HepG2 (cell line): ENCODE results near the gene ACTR1A. TPM values are rescaled to one million over a fixed set of nuclear protein-coding genes. Genes with fewer than 3 reads are reported as not detected.

ENCODE experiments used
- ATAC-seq: fragments of 200-7000 bp; cut with Tn5 transposase; 3 replicates; pipeline ENCODE4 v1.9.1; 2020; ENCODE audit warnings: mild to moderate bottlenecking, moderate library complexity
- BruUV-seq: library from RNA; stranded (reverse); fragments of 400-500 nt; replicated peaks from 2 replicates; lab custom pipeline; 2021; lab: Mats Ljungman, UMichigan
- CTCF ChIA-PET: fragments of 300-600 bp; formaldehyde crosslinking; extraction: SDS; loops from one replicate; lab custom pipeline; 2021; ENCODE audit warnings: low total read pairs, inconsistent platforms, low intra/inter-chr PET ratio; lab: Yijun Ruan, JAX
- POLR2A ChIA-PET: fragments of 350-600 bp; sonication (Branson Sonifier 250); formaldehyde crosslinking; loops from one replicate; lab custom pipeline; 2020; ENCODE audit warnings: antibody characterized with exemption, inconsistent platforms; lab: Yijun Ruan, JAX
- DNase-seq: peaks from one replicate; pipeline ENCODE4 v3.0.0-alpha.2; 2015; ENCODE audit warnings: low spot score
- FAIRE-seq: peaks from 3 replicates; lab custom pipeline; 2011; peaks lifted over from hg19 to GRCh38; lab: Jason Lieb, UNC
- H2AFZ ChIP-seq: one replicate; pipeline ENCODE4 v1.6.1; 2011; ENCODE audit warnings: low read length, inconsistent platforms
- H3K27ac ChIP-seq: fragments of 300-600 bp; 3 replicates; pipeline ENCODE4 v1.8.0; 2011; ENCODE audit warnings: mixed run types, mild to moderate bottlenecking, mixed read lengths, low read length, inconsistent platforms; ENCODE audit not compliant: insufficient read depth; ENCODE audit errors: extremely low read length
- H3K27me3 ChIP-seq, 2 experiments: fragments of 200-600 bp in 1 of 2; 2 replicates in 1 of 2; 3 replicates in 1 of 2; pipeline versions ENCODE4 v1.6.0 to v1.8.0; 2011; ENCODE audit warnings: low read length in 2 of 2, mild to moderate bottlenecking in 2 of 2, moderate library complexity in 2 of 2, inconsistent platforms in 1 of 2; ENCODE audit not compliant: insufficient read depth in 2 of 2, control insufficient read depth in 1 of 2
- H3K36me3 ChIP-seq, 2 experiments: fragments of 200-600 bp in 1 of 2; replicated peaks in 1 of 2; 2 replicates in 1 of 2; 3 replicates in 1 of 2; pipeline versions ENCODE4 v1.5.1 to v1.8.0; 2011; ENCODE audit warnings: low read length in 2 of 2, inconsistent platforms in 1 of 2; ENCODE audit not compliant: insufficient read depth in 2 of 2, control insufficient read depth in 1 of 2
- H3K4me1 ChIP-seq: 2 replicates; pipeline ENCODE4 v1.5.1; 2012; ENCODE audit warnings: low read length, inconsistent platforms; ENCODE audit not compliant: insufficient read depth
- H3K4me2 ChIP-seq: 2 replicates; pipeline ENCODE4 v1.6.0; 2011; ENCODE audit warnings: low read depth, low read length, inconsistent platforms
- H3K4me3 ChIP-seq, 3 experiments: fragments of 200-600 bp in 1 of 3; sonication (generic), shearing (Covaris generic) in 1 of 3; replicated peaks in 1 of 3; 2 replicates each; pipeline ENCODE4 v1.5.1; 2011 to 2016; ENCODE audit warnings: low read length in 3 of 3, inconsistent platforms in 2 of 3, low read depth in 2 of 3, mild to moderate bottlenecking in 2 of 3, control low read depth in 1 of 3, mixed read lengths in 1 of 3; ENCODE audit not compliant: insufficient read depth in 1 of 3
- H3K79me2 ChIP-seq: one replicate; pipeline ENCODE4 v1.6.1; 2011; ENCODE audit warnings: low read length, inconsistent platforms; ENCODE audit not compliant: insufficient read depth
- H3K9ac ChIP-seq: 2 replicates; pipeline ENCODE4 v1.6.0; 2011; ENCODE audit warnings: mild to moderate bottlenecking, low read depth, low read length, inconsistent platforms; ENCODE audit not compliant: insufficient read depth
- H3K9me3 ChIP-seq: 2 replicates; pipeline ENCODE4 v1.5.1; 2012; ENCODE audit warnings: mild to moderate bottlenecking, low read length
- H4K20me1 ChIP-seq: 2 replicates; pipeline ENCODE4 v1.6.0; 2011; ENCODE audit warnings: inconsistent platforms, mild to moderate bottlenecking, low read length, moderate library complexity; ENCODE audit not compliant: insufficient read depth
- ARNT2 ChIP-seq: sonication (generic); formaldehyde crosslinking; IDR thresholded peaks from 2 replicates; pipeline ENCODE4 v1.8.0; 2022; ENCODE audit warnings: mild to moderate bottlenecking, low read depth, missing genetic modification reagents, moderate library complexity
- CTCF ChIP-seq: sonication (generic); formaldehyde crosslinking; IDR thresholded peaks from 2 replicates; pipeline ENCODE4 v1.5.0; 2020; ENCODE audit warnings: mild to moderate bottlenecking, missing genetic modification reagents, moderate library complexity
- NR2F6 ChIP-seq, 2 experiments: IDR thresholded peaks; 2 replicates each; pipeline ENCODE4 v1.6.1; 2016; ENCODE audit warnings: antibody characterized with exemption in 1 of 2, mild to moderate bottlenecking in 1 of 2
- RARA ChIP-seq: IDR thresholded peaks from 2 replicates; pipeline ENCODE4 v1.6.1; 2016; ENCODE audit warnings: missing genetic modification reagents, missing compliant biosample characterization
- SAP130 ChIP-seq: IDR thresholded peaks from 2 replicates; pipeline ENCODE4 v1.6.1; 2016; ENCODE audit warnings: low read depth
- STAG1 ChIP-seq: sonication (generic); formaldehyde crosslinking; IDR thresholded peaks from 2 replicates; pipeline ENCODE4 v1.4.0; 2020; ENCODE audit warnings: missing genetic modification reagents
- ZMYM3 ChIP-seq: sonication (generic); formaldehyde crosslinking; IDR thresholded peaks from 2 replicates; pipeline ENCODE4 v1.5.1; 2020; ENCODE audit warnings: mild to moderate bottlenecking, missing genetic modification reagents
- ZNF292 ChIP-seq: sonication (generic); formaldehyde crosslinking; IDR thresholded peaks from 2 replicates; pipeline ENCODE4 v1.8.1; 2022; ENCODE audit warnings: mild to moderate bottlenecking, low read depth, missing genetic modification reagents, borderline replicate concordance
- ZNF644 ChIP-seq: IDR thresholded peaks from 2 replicates; pipeline ENCODE4 v1.6.1; 2016; ENCODE audit warnings: low read depth
- ZXDC ChIP-seq: sonication (generic); formaldehyde crosslinking; IDR thresholded peaks from 2 replicates; pipeline ENCODE4 v1.5.0; 2020; ENCODE audit warnings: mild to moderate bottlenecking, missing genetic modification reagents
- WGBS: methylation state at CpG from one replicate; pipeline ENCODE4 v1.1.6; 2017; ENCODE audit warnings: low lambda C conversion rate; 5-methylcytosine and 5-hydroxymethylcytosine counted together
- in situ Hi-C: cut with HindIII; loops from 2 replicates; pipeline ENCODE4 v1.10.0; 2017; ENCODE audit warnings: low pct_unique_long_range_greater_than_20kb; ENCODE audit not compliant: extremely low pct_ligation_motif_present
- intact Hi-C: fragments of 100-400 bp; cut with micrococcal nuclease; formaldehyde crosslinking; loops from one replicate; pipeline ENCODE4 v1.10.0; 2022; ENCODE audit not compliant: unreplicated experiment
- polyA plus RNA-seq, 8 experiments: library from polyadenylated mRNA; depleted of rRNA in 3 of 8; stranded (reverse) in 7 of 8; unstranded in 1 of 8; fragments of >200 nt; fragmentation: Illumina TruSeq in 4 of 8; extraction: Trizol in 4 of 8; gene quantifications; 2 replicates each; pipeline versions ENCODE4 v1.2.1 to v1.2.3, GENCODE V29; 2011 to 2016; ENCODE audit warnings: low read depth in 4 of 8, missing spikeins in 1 of 8, mixed read lengths in 1 of 8; ENCODE audit not compliant: insufficient read depth in 1 of 8
- total RNA-seq, 5 experiments: library from RNA; depleted of rRNA; stranded (reverse); fragments of >200 nt; fragmentation: Illumina TruSeq; extraction: Trizol; gene quantifications; 2 replicates each; pipeline ENCODE4 v1.2.3, GENCODE V29; 2016; ENCODE audit warnings: low read depth in 1 of 5
- TF ChIP-seq, protein P1 (sequence below): sonication (generic); formaldehyde crosslinking; IDR thresholded peaks from 2 replicates; pipeline ENCODE4 v1.4.0; 2020; ENCODE audit warnings: missing genetic modification reagents

ACTR1A gene
- total and polyA plus RNA-seq, 2 of the 13 experiments (the other 11 are each of a cell fraction or from before 2014, with no cell fraction given) = 59.6 to 62.8 TPM

GRCh38 chr10:102463983-102464382 is 38.5 kb downstream of the ACTR1A start:
- Histone ChIP-seq H3K27ac (peak overlapping the region; percentile 62), H2AFZ (no peak overlapping the region), H3K27me3 (no peaks in the 10 kb centered on the region), H3K9me3 (no peaks in the 10 kb centered on the region), H3K4me3 (peak overlapping the region in 2 of 3 experiments; percentile 60 to 74; a peak in 1 of 6 replicates), H3K9ac (no peak overlapping the region), H3K4me1 (peaks cover 49% of the 10 kb centered on the region), H3K79me2 (no peaks in the 10 kb centered on the region), H3K4me2 (peak overlapping the region; percentile 96), H3K36me3 (no peaks in the 10 kb centered on the region), H4K20me1 (no peaks in the 10 kb centered on the region)
- 0 out of 2 replicates have a peak, but pooled peaks have one; percentile 29 for TF ChIP-seq RARA
- TF ChIP-seq STAG1 = 0 out of 2 replicates have a peak, but pooled peaks have one; percentile 9
- TF ChIP-seq ZNF292 (CRISPR knock-in tag) = no peak
- peak; percentile 54 for TF ChIP-seq CTCF
- TF ChIP-seq ZXDC (CRISPR knock-in tag) = no peak
- TF ChIP-seq SAP130 (CRISPR knock-in tag) = peak; percentile 25; the same call in 1 of the 2 replicates
- TF ChIP-seq, protein P1, sequence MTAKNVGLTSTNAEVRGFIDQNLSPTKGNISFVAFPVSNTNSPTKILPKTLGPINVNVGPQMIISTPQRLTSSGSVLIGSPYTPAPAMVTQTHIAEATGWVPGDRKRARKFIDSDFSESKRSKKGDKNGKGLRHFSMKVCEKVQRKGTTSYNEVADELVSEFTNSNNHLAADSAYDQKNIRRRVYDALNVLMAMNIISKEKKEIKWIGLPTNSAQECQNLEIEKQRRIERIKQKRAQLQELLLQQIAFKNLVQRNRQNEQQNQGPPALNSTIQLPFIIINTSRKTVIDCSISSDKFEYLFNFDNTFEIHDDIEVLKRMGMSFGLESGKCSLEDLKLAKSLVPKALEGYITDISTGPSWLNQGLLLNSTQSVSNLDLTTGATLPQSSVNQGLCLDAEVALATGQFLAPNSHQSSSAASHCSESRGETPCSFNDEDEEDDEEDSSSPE = no peak
- TF ChIP-seq ARNT2 (CRISPR knock-in tag) = no peak
- 0 out of 2 replicates have a peak, but pooled peaks have one; percentile 19 for TF ChIP-seq NR2F6 (IDR thresholded peaks at IDR 0.05)
- TF ChIP-seq NR2F6 (CRISPR knock-in tag; IDR thresholded peaks at IDR 0.05) = no peak
- peak; percentile 55 for TF ChIP-seq ZMYM3 (CRISPR knock-in tag)
- peak; percentile 29; the same call in 1 of the 2 replicates for TF ChIP-seq ZNF644
- in situ Hi-C loops (loop anchor here (5.0 kb wide), 1 partner anchor 42 kb away; the partner anchor contains the start of gene FBXL15), intact Hi-C loops (loop anchor here (2.0 kb wide), 1 partner anchor 43 kb away; the partner anchor contains the start of gene FBXL15)
- FAIRE-seq = peak; percentile 46
- ChIA-PET POLR2A (interaction anchor here (1.0 to 4.6 kb wide), 5 partner anchors 11 to 317 kb away, joined by 3 to 73 read pairs (median 3); partner anchors contain the start of genes C10orf95 and CUEDC2), CTCF (interaction anchor here (1.3 kb wide), 1 partner anchor 15 kb away, joined by 3 read pairs; no protein-coding TSS in a partner anchor)
- BruUV-seq = no TSS peak
- DNase-seq = no peak
- WGBS = 25% methylated on average over 10 of the region's 10 CpGs
- no peak for ATAC-seq
